Neural progenitor cell (in vitro differentiated cells): ENCODE data around the gene CRACR2B. TPM values are rescaled to one million over a fixed set of nuclear protein-coding genes. Genes with fewer than 3 reads are reported as not detected.

Experiments used
- DNase-seq: peaks from one replicate; pipeline ENCODE4 v3.0.0-alpha.2; 2016; ENCODE audit warnings: low spot score
- H2AFZ ChIP-seq: fragments of 200-600 bp; sonication (generic); replicated peaks from 2 replicates; pipeline ENCODE4 v1.6.1; 2016; ENCODE audit warnings: antibody characterized with exemption
- H3F3A ChIP-seq: fragments of 200-600 bp; sonication (generic); 2 replicates; pipeline ENCODE4 v1.6.1; 2016; ENCODE audit warnings: antibody characterized with exemption, low read depth
- H3K27ac ChIP-seq: fragments of 200-600 bp; sonication (generic); 2 replicates; pipeline ENCODE4 v1.5.1; 2016; ENCODE audit warnings: mild to moderate bottlenecking
- H3K27me3 ChIP-seq: fragments of 200-600 bp; sonication (generic); 2 replicates; pipeline ENCODE4 v1.6.1; 2016; ENCODE audit warnings: mild to moderate bottlenecking, moderate library complexity
- H3K36me3 ChIP-seq: fragments of 200-600 bp; sonication (generic); 2 replicates; pipeline ENCODE4 v1.5.1; 2016
- H3K4me1 ChIP-seq: fragments of 200-600 bp; sonication (generic); 2 replicates; pipeline ENCODE4 v1.6.1; 2016; ENCODE audit warnings: mixed run types
- H3K4me2 ChIP-seq: fragments of 200-600 bp; sonication (generic); 2 replicates; pipeline ENCODE4 v1.6.1; 2016
- H3K4me3 ChIP-seq: fragments of 200-600 bp; sonication (generic); 2 replicates; pipeline ENCODE4 v1.5.1; 2016
- H3K79me2 ChIP-seq: fragments of 200-600 bp; sonication (generic); 2 replicates; pipeline ENCODE4 v1.6.1; 2016; ENCODE audit warnings: low read depth
- H3K9ac ChIP-seq: fragments of 200-600 bp; sonication (generic); 2 replicates; pipeline ENCODE4 v1.6.1; 2016
- H3K9me3 ChIP-seq: fragments of 200-600 bp; sonication (generic); 2 replicates; pipeline ENCODE4 v1.5.1; 2016; ENCODE audit warnings: low read depth
- H4K20me1 ChIP-seq: fragments of 200-600 bp; sonication (generic); 2 replicates; pipeline ENCODE4 v1.6.1; 2016; ENCODE audit warnings: low read depth
- H3K27ac Mint-ChIP-seq: 3 replicates; pipeline ENCODE4 v1.8.0; 2021; ENCODE audit warnings: mixed read lengths
- H3K27me3 Mint-ChIP-seq: 2 replicates; pipeline ENCODE4 v1.8.0; 2022; ENCODE audit warnings: low read depth, mild to moderate bottlenecking, inconsistent platforms, moderate library complexity, mixed read lengths; ENCODE audit not compliant: insufficient read depth
- H3K36me3 Mint-ChIP-seq: 3 replicates; pipeline ENCODE4 v1.8.0; 2021; ENCODE audit warnings: mixed read lengths
- H3K4me1 Mint-ChIP-seq: 3 replicates; pipeline ENCODE4 v1.8.0; 2021; ENCODE audit warnings: mixed read lengths
- H3K4me3 Mint-ChIP-seq: 3 replicates; pipeline ENCODE4 v1.8.0; 2021; ENCODE audit warnings: mild to moderate bottlenecking, moderate library complexity, mixed read lengths
- H3K9me3 Mint-ChIP-seq: 3 replicates; pipeline ENCODE4 v1.8.0; 2020; ENCODE audit warnings: mixed read lengths
- EZH2 ChIP-seq: fragments of 200-600 bp; sonication (generic); IDR thresholded peaks from 2 replicates; pipeline ENCODE4 v1.6.1; 2017; ENCODE audit warnings: antibody characterized with exemption, mild to moderate bottlenecking, moderate library complexity
- EZH2phosphoT487 ChIP-seq: fragments of 200-600 bp; sonication (generic); IDR thresholded peaks from 2 replicates; pipeline ENCODE4 v1.6.1; 2017; ENCODE audit warnings: antibody characterized with exemption
- total RNA-seq: library from RNA; depleted of rRNA; stranded (reverse); fragments of >200 nt; gene quantifications from 2 replicates; pipeline ENCODE4 v1.2.3, GENCODE V29; 2015; ENCODE audit warnings: low replicate concordance
- TF ChIP-seq, protein P1 (sequence below): fragments of 200-600 bp; sonication (generic); IDR thresholded peaks from 2 replicates; pipeline ENCODE4 v1.5.1; 2017; ENCODE audit warnings: antibody characterized with exemption, mild to moderate bottlenecking

The CRACR2B gene
- total RNA-seq, 1 donor from 2014 or later = 3.9 TPM

GRCh38 chr11:821512-822371, 6.0 kb upstream of the CRACR2B start:
- H3K79me2 ChIP-seq = peaks cover 9% of the 10 kb centered on the region
- Mint-ChIP-seq H3K4me3 (peak overlapping the region; percentile 35), H3K4me1 (peaks cover 14% of the 10 kb centered on the region), H3K9me3 (no peaks in the 10 kb centered on the region), H3K27me3 (peaks cover 18% of the 10 kb centered on the region), H3K36me3 (peaks cover 4% of the 10 kb centered on the region), H3K27ac (no peak overlapping the region)
- TF ChIP-seq EZH2 (no peak), EZH2phosphoT487 (no peak)
- TF ChIP-seq, protein P1, sequence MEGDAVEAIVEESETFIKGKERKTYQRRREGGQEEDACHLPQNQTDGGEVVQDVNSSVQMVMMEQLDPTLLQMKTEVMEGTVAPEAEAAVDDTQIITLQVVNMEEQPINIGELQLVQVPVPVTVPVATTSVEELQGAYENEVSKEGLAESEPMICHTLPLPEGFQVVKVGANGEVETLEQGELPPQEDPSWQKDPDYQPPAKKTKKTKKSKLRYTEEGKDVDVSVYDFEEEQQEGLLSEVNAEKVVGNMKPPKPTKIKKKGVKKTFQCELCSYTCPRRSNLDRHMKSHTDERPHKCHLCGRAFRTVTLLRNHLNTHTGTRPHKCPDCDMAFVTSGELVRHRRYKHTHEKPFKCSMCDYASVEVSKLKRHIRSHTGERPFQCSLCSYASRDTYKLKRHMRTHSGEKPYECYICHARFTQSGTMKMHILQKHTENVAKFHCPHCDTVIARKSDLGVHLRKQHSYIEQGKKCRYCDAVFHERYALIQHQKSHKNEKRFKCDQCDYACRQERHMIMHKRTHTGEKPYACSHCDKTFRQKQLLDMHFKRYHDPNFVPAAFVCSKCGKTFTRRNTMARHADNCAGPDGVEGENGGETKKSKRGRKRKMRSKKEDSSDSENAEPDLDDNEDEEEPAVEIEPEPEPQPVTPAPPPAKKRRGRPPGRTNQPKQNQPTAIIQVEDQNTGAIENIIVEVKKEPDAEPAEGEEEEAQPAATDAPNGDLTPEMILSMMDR = no peak
- H4K20me1 ChIP-seq = peaks cover 48% of the 10 kb centered on the region
- H3K27me3 ChIP-seq = peaks cover 18% of the 10 kb centered on the region
- no peak overlapping the region for H2AFZ ChIP-seq
- no peaks in the 10 kb centered on the region for H3K9me3 ChIP-seq
- H3K27ac ChIP-seq = no peak overlapping the region
- no peak overlapping the region for H3K4me2 ChIP-seq
- H3K36me3 ChIP-seq = no peaks in the 10 kb centered on the region
- H3K4me1 ChIP-seq = peaks cover 3% of the 10 kb centered on the region
- peaks cover 19% of the 10 kb centered on the region for H3F3A ChIP-seq
- H3K4me3 ChIP-seq = no peak overlapping the region
- DNase-seq = no peak
- no peak overlapping the region for H3K9ac ChIP-seq

DNA sequence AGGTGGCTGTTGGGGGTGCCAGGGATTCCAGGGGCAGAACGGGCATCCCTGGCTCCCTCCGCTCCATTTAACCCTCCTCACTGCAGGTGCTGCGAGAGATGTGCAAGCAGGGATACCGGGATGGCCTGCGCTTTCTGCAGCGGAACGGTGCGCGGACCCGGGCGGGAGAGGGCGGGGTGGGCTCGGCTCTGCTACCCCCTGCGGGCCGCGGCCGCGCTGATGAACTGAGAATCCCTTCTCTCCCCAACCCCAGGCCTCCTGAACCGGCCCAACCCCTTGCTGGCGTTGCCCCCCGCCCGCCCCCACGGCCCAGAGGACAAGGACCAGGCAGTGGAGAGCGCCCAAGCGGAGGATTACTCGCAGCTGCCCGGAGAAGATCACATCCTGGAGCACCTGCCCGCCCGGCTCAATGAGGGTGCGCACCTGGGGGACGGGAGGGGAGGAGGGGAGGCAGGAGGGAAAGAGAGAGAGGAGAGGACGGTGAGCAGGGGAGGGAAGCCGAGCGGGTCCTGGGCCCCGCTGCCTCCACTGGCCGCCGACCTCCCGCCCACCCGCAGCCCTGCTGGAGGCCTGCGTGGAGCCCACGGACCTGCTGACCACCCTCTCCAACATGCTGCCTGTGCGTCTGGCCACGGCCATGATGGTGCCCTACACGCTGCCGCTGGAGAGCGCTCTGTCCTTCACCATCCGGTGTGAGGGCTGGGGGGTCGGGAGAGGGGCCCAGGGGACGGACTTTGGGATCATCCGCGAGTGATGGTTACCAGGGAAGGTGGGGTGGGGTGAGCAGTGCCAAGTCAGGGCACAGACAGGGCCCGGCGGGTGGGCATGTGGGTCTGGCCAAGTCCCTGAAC, 4.1 kb upstream of the CRACR2B start:
- H3K9me3 Mint-ChIP-seq = no peaks in the 10 kb centered on the region
- no peak for DNase-seq
- peaks cover 24% of the 10 kb centered on the region for H3K4me1 Mint-ChIP-seq
- H3K36me3 Mint-ChIP-seq = peaks cover 4% of the 10 kb centered on the region
- Histone ChIP-seq H3K4me1 (peaks cover 18% of the 10 kb centered on the region), H3K4me2 (no peak overlapping the region), H3K36me3 (no peaks in the 10 kb centered on the region), H3K4me3 (no peak overlapping the region), H3K9me3 (no peaks in the 10 kb centered on the region), H3K79me2 (peaks cover 9% of the 10 kb centered on the region), H4K20me1 (peaks cover 62% of the 10 kb centered on the region), H3K27ac (no peak overlapping the region), H3K27me3 (peaks cover 38% of the 10 kb centered on the region), H2AFZ (no peak overlapping the region), H3K9ac (no peak overlapping the region), H3F3A (peaks cover 31% of the 10 kb centered on the region)
- no peak overlapping the region for H3K4me3 Mint-ChIP-seq
- peaks cover 21% of the 10 kb centered on the region for H3K27me3 Mint-ChIP-seq
- H3K27ac Mint-ChIP-seq = no peak overlapping the region
- TF ChIP-seq EZH2 = no peak
- TF ChIP-seq, protein P1 = no peak

GRCh38 chr11:824292-824880, 3.3 kb upstream of the CRACR2B start:
- no peak overlapping the region for H3K4me2 ChIP-seq
- H3K4me3 ChIP-seq = no peak overlapping the region
- TF ChIP-seq EZH2phosphoT487 = no peak
- TF ChIP-seq, protein P1 = no peak
- TF ChIP-seq EZH2 = no peak
- no peak overlapping the region for H3K27ac ChIP-seq
- peaks cover 35% of the 10 kb centered on the region for H3F3A ChIP-seq
- Mint-ChIP-seq H3K27ac (no peak overlapping the region), H3K27me3 (peaks cover 25% of the 10 kb centered on the region), H3K9me3 (no peaks in the 10 kb centered on the region), H3K4me1 (peaks cover 30% of the 10 kb centered on the region), H3K36me3 (peaks cover 4% of the 10 kb centered on the region), H3K4me3 (no peak overlapping the region)
- peaks cover 68% of the 10 kb centered on the region for H4K20me1 ChIP-seq
- peaks cover 25% of the 10 kb centered on the region for H3K4me1 ChIP-seq
- H3K9me3 ChIP-seq = no peaks in the 10 kb centered on the region
- no peak for DNase-seq
- no peak overlapping the region for H3K9ac ChIP-seq
- H3K79me2 ChIP-seq = peaks cover 9% of the 10 kb centered on the region
- peaks cover 45% of the 10 kb centered on the region for H3K27me3 ChIP-seq
- no peaks in the 10 kb centered on the region for H3K36me3 ChIP-seq
- H2AFZ ChIP-seq = no peak overlapping the region
